ENCODE data around the gene IFITM1.
"Not testable (repeated sequence)": the region's sequence is repeated elsewhere in the genome, so short reads cannot be mapped to it uniquely, and the experiment has no call there.

Gene IFITM1

DNA sequence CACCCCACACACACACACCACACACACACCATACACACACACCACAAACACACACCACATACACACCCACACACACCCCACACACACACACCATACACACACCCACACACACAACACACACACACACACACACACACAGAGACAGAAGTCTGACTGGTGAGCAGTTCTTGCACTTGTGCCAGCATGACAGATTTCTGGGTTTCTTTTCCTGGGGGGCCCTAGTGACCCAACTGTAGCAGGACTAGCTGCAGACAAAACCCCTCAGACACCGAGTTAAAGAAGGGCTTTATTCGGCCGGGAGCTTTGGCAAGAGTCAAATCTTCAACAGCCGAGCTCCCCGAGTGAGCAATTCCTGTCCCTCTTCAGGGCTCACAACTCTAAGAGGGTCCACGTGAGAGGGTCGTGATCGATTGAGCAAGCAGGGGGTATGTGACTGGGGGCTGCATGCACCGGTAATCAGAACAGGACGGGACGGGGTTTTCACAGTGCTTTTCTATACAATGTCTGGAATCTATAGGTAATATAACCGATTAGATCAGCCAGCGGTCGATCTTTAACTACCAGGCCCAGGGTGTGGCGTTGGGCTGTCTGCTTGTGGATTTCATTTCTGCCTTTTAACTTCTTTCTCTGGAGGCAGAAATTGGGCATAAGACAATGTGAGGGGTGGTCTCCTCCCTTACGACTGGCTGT, 36.3 kb downstream of the IFITM1 start:
- DNase-seq: not testable (repeated sequence)

DNA sequence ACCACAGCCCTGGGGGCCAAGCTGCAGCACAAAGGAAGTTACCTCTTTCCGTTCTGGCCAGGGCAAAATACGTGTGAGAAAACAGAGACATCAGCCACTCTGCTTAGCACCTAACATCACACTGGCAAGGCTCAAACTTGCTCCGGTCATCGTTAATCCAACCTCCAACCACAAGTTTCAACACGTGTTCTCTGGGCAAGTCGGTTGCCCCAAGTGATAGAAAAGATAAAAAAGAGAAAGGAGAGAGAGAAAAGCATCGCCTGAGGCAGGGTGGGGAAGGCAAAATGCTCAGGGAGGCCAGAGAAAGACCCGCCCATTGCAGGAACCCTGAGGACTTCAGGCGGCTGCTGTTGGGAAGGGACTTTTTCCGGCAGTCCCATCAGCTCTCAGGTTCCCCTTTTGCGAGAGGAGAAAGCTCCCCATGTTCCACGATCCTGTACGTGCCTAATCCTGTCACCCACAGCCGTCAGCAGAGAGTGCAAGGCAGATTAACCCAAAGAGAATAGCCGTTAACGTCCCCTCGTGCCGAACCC, 36.9 kb downstream of the IFITM1 start:
- peak; percentile 44 for DNase-seq

DNA sequence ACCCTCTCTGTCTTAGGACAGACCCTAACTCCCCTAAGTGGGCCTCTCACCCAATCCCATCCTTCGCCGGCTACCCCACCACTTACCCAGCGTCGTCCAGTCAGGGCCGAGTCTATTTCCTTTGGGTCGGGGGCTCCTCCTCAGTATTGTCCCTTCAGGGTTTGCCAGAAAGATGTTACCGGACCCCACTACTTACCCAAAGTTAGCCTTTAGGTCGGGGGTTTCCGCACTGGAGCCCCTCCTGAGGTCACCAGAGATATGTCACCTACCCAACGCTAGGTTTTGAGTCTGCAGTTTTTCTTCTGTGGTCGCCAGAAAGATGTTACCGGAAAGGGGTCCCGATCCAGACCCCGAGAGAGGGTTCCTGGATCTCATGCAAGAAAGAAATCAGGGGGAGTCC, 37.6 kb downstream of the IFITM1 start:
- peak; percentile 30 for DNase-seq

DNA sequence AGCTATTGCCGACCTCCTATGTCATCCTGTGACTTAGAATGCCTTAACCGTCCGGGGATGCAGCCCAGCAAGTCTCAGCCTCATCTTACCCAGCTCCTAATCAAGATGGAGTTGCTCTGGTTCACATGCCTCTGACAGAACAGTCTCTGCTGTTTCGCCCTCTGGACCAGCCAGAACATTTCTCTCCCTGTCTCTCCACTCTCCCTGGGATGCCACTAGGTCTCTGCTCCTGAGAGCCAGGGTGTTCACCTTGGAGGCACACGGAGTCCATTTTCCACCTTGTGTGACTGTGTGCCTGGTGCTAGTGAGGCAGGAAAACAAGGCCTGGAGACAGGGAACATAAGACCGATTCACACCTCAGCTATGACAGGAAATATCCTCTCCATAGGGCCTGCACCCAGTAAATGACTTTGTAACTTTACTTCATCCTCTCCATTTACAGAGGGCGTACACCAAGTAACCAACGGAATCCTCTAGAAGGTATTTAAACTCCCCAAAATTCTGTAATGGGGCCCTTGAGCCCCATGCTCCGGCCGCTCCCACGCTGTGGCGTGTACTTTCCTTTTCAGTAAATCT, 38.7 kb downstream of the IFITM1 start:
- DNase-seq: peak; percentile 43

DNA sequence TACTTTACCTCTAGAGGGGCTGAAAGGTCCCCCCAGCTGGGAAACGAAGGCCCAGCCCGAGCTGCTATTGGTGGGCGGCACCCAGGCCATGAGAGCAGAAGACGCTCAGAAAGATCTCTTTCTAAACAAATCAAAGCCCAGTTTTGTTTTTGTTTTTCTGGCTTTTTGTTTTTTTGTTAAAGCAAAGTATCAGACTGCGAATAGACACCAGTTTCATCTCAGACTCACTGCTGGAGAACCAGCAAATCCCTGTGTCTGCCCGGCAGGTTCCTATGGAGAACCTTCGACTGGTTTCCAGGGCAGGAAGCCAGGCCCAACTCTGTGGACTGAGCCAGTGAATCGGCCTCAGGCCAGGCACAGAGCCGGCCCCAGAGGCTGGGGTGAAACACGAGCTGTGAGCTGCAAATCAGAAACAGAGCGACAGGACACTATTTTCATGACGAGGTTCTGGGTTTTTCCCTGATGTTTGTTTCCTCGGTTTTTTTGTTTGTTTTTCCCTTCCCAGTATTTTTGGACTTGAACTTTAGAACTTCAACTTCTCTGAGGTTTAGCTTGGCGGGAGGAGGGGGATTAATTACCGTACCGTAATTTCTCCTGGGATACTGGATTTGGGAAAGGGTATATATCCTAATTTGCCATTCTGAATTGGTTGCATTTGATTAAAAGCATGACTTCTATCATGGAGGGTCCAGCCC, 39.5 kb downstream of the IFITM1 start:
- peak; percentile 90 for DNase-seq

DNA sequence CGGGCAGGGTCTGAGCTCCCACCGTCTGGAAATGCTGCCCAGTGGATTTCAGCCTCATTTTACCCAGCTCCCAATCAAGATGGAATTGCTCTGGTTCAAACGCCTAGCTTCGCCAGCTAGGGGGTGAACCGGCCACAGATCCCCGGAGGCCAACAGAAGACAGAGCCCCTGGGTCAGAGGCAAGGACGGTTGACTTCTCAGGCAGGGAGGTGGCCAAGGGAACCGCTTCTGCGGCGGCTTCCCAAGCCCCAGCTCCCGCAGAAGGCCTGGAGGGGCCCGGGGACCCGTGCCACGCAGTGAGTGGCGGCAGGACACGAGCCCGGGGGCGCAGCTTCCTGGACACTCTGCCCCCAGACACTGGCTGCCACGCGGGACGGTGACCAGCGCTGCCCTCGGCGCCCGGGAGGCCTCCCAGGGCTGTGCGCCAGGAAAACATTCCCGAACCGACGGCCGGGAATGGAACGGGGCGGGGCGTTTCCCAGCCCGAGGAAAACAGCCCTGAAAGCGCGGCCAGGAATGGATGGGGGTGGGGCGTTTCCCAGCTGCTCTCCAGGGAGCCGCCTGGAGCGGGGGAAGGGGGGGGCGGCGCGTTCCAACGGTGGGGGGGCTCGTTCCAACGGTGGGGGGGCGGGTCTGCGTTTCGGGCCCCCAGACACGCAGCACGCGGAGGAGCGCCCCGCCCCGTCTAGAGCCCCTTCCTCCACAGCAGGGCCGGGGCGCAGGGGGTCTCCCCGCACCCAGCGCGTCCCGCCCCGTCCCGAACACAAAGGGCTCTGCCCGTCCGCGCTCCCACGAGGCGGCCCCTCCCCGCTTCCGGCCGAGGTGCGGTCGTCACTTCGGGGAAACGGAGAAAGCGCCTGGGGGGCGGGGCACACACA, 42.0 kb downstream of the IFITM1 start:
- peak; percentile 98 for DNase-seq

DNA sequence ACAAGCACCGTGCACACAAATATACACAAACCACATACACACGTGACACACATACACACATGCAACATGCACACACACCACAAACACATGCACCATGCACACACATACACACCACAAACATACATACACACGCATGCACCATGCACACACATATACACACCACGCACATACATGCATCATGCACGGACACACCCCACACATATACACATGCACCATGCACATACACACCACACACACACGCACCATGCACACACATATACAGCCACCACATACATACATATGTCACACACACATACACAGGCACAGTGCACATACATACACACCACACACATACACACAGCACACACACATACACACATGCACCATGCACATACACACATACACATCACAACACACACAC, 42.8 kb downstream of the IFITM1 start:
- no peak for DNase-seq

DNA sequence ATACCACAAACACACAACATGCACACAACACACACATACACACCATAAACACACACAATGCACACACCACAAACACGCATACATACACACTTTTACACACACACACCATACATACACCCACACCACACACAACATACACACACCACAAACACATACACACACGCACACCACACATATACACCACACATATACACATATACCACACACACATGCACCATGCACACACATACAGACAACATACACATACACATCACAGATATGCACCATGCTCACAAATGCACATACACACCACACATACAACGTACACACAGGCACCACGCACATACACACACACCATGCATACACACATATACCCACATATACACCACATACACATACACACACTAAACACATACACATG, 43.7 kb downstream of the IFITM1 start:
- no peak for DNase-seq

DNA sequence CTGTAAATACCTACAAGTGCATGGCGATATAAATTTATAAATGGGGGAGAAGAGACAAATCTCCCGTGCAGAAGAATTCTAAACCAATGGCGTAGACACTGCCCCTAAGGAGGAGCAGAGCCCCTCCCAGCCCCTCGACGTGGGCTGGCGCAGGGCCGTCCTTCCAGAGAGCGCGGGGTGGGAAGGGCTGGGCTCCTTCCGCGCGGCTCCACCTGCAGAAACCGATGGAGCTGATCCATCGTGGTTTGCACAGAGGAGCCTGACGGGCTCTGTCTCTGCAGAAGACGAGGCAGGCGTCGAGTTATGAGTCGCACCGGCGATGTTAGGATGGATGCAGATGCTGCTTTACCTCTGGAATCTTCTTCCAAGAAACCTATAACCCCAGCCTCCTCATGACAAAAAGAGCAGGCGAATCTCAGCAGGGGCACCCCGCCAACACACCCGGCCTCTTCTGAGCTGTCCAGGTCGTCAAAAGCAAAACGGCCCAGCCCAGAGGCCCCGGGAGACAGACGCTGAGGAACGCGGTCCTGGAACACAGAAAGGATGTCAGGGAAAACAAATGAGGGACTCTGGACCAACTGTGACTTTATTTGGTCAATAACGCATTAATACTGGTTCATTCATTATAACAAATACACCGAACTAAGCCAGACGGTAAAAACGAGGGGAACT, 44.4 kb downstream of the IFITM1 start:
- peak; percentile 53 for DNase-seq

DNA sequence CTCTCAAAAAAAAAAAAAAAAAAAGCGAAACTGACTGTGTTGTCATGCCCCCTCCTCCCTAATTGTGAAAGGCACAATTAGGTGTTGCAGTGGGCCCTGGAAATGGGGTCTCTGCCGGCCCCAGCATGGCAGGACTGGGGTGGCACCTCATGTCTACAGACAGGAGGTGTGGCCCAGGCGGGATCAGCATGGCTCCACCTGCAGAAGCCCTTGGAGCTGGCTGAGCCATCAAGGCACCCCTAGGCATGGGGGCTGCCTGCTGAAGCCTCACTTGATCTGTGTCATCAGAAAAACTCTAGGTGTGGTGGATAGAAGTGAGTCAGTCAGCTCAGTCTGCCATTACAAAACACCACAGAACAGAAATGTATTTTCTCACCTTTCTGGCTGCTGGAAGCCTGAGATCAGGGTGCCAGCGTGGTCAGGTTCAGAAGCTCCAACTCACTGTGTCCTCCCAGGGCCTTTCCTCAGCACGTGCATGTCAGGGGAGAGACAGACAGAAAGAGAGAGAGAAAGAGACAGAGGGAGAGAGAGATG, 45.4 kb downstream of the IFITM1 start:
- DNase-seq: peak; percentile 18

DNA sequence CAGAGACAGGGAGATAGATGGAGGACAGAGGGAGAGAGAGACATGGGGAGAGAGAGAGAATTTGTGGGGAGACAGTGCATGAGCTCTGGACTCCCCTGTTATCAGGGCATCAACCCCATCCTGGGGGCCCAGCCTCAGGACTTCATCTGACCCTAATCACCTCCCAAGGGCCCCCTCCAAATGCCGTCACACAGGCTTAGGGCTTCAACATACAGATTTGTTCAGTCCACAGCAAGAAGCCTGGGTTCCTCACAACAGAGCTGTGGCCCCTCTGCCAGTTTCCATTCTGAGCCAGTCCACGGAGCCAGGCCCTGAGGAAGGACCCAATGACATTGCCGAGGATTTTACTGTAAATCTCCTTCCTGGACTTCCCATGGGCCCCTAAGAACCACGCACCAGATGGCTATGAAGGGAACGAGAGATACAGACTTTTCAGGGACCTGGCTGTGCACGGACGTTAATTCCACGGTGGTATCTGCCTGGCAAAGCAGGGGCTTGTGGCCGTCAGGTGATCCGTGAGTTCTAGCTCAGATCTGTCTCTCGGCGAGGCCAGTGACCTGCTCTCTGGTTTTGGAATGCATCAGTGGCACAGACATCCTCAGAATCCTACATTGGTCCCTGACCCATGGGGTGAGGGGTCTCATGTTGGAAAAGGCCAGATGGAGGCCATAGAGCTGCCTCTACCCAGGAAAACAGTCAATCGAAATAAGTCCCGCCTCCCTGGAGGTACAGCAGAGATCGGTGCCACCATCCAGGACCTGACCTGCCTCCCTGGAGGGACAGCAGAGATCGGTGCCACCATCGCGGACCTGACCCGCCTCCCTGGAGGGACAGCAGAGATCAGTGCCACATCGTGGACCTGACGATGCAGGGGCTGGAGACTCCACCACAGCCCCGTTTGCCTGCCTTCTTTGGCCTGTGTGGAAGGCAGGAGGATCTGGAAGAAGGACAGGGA, 46.8 kb downstream of the IFITM1 start:
- DNase-seq: peak; percentile 49

DNA sequence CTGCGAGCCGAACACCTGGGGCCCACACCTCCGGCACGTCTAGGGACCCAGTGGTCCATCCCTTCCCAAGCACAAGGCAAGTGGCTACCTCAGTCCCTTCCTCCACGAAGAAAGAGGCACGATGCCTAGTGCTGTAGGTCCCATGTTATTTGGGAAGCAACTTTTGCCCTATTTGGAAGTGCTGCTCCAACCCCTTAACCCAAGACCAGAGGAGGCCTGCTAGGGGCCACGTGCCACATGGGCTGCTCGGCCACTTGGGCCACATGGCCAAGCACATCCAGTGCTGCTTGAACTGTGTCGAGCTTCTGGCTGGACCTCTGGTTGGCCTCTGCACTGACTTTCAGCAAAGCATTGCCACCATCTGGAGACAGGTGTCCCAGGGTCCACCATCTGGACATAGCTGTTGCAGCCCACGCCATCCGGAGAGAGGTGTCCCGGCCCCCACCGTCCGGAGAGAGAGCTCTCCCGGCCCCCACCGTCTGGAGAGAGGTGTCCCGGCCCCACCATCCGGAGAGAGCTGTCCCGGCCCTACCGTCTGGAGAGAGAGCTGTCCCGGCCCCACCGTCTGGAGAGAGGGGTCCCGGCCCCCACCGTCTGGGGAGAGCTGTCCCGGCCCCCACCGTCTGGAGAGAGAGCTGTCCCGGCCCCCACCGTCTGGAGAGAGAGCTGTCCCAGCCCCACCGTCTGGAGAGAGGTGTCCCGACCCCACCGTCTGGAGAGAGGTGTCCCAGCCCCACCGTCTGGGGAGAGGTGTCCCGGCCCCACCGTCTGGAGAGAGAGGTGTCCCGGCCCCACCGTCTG, 49.0 kb downstream of the IFITM1 start:
- DNase-seq: peak; percentile 32

DNA sequence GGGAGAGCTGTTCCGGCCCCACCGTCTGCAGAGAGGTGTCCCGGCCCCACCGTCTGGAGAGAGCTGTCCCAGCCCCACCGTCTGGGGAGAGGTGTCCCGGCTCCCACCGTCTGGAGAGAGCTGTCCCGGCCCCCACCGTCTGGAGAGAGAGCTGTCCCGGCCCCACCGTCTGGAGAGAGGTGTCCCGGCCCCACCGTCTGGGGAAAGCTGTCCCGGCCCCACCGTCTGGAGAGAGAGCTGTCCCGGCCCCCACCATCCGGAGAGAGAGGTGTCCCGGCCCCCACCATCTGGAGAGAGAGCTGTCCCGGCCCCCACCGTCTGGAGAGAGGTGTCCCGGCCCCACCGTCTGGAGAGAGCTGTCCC, 49.6 kb downstream of the IFITM1 start:
- DNase-seq: peak; percentile 39

DNA sequence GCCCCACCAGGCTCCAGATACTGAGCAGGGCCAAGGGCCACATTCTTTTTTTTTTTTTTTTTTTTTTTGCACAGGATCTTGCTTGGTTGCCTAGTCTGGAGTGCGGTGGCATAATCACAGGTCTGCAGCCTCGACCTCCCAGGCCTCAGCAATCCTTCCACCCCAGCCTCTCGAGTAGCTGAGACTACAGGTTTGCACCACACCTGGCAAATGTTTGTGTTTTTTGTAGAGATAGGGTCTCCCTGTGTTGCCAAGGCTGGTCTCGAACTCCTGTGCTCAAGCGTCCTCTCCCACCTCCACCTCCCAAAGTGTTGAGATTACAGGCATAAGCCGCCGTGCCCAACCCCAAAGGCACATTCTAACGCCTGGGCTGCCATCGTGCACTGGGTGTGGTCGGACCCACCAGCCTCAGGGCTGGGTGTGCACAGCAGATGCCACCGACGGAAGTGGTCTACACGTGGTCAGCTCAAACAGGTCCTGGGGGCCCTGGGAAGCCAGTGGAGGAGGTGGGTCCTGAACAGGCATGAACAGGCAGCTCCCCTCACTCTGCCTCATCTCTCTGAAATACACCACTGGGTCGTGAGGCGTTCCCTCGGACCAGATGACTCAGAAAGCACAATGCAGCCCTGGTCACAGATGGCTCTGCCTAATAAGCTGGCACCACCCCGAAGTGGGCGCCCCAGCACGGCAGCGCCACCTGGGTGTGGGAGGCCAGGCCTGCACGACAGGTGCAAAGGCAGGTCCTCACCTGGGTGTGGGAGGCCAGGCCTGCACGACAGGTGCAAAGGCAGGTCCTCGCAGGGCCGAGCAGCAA, 50.3 kb downstream of the IFITM1 start:
- DNase-seq: no peak
